Nucleus accumbens (tissue), 56 donors: ENCODE results near the gene STPG2.

ENCODE experiments used
- DNase-seq, 56 donors: peaks; one replicate each; lab custom pipeline; 2025; lab: John Stamatoyannopoulos, UW

STPG2 gene

GRCh38 chr4:98094118-98094517 lies 49.2 kb downstream of the STPG2 start:
- DNase-seq = no peak

GRCh38 chr4:98093662-98094061 lies 49.6 kb downstream of the STPG2 start:
- no peak for DNase-seq

GRCh38 chr4:98092833-98093439 lies 50.3 kb downstream of the STPG2 start:
- DNase-seq = no peak

DNA sequence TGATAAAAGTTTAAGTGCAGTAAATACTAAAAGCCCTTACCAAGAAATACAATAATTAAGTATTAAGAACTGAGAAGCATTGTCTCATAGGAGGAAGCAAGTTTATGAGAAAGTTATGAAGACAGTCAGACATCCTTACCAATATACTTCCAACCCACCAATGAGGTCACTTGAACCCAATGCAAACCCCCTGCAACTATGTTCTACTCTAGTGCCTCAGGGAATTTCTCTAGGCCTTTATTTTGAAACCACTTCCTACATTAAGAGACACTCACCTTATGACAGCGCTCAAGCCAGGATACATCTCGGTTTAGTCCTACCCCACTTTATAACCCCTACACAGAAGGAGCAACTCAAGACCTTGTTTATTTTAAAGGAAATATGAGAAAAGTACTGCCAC lies 61.3 kb downstream of the STPG2 start:
- no peak for DNase-seq

GRCh38 chr4:98068495-98068894 lies 74.8 kb downstream of the STPG2 start:
- DNase-seq = no peak

DNA sequence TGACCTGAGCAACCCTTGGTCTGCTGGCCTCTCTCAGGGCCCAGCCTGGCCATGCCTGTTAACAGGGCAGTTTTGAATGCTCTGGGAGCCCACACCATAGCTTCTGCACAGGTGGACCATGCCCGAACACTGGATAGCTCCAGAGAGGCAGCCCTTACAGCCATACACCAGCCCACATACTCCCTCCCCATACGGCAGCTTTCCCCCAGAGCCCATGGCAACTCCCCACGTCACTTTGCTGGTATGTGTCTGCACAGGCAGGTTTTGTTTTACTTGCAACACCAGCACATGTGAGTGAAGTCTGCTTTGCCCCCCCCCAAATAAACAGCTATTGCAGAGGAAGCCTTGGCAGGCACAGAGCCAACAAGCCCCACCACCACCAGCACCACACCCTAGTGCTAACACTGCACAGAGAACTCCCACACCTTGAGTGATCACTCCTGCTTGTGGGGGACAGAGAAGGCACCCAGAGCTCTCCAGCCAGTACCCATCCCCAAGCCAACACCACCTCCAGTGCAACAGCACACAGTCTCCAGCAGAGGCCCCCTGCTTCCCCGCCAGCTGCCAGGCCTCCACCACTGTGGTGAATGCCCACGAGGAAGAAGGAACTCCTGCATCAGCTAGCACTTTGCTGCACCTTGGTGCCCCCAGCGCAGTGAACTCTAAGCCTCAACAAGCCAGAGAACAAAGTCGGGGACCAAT lies 87.3 kb downstream of the STPG2 start:
- DNase-seq = no peak

GRCh38 chr4:98046665-98047064 lies 96.6 kb downstream of the STPG2 start:
- no peak for DNase-seq

DNA sequence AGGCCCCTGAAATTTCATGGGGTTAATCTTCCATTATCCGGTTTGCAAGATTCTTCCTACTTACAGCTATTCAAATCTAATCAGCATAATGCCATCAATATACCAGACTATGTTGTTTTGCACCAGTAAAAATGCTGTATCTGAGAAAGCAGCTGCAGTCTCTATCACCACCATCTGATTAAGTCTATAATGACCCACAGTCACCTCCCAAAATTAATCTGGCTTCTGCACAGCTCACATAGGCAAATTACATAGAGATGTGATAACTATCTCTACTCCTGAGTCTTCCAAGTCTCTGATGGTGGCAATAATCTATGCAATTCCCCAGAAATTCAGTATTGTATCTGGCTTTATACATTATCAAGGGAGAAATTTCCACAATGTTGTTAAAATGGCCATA lies 113.2 kb downstream of the STPG2 start:
- DNase-seq = no peak

- no peak for DNase-seq
Observed at GRCh38 chr4:98027827-98028226, 115.4 kb downstream of the STPG2 start.

DNA sequence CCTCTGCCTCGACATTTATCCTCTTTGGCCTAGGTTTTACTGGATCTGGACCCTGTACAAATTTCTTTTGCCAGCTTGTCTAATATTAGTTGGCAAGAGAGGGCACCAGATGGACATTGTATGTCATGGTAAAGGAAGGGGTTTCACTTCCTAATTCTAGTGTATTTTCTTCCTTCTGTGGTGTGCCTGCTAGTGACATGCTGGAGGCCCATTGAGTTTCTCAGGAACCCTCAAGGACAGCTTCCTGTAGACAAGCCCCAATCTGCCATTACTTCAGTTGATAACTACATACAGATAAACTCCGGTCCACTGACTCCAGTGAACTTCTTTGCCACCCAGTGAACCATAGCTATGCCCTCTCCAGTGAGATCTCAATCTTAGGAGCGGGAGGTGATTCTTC lies 116.9 kb downstream of the STPG2 start:
- no peak for DNase-seq

- DNase-seq = no peak
Observed at GRCh38 chr4:98006814-98007412, 136.4 kb downstream of the STPG2 start.

GRCh38 chr4:98006060-98006459 lies 137.2 kb downstream of the STPG2 start:
- no peak for DNase-seq

- no peak for DNase-seq
Observed at GRCh38 chr4:98000940-98001339, 142.3 kb downstream of the STPG2 start.

GRCh38 chr4:97998203-97998602 lies 145.1 kb downstream of the STPG2 start:
- no peak for DNase-seq

DNA sequence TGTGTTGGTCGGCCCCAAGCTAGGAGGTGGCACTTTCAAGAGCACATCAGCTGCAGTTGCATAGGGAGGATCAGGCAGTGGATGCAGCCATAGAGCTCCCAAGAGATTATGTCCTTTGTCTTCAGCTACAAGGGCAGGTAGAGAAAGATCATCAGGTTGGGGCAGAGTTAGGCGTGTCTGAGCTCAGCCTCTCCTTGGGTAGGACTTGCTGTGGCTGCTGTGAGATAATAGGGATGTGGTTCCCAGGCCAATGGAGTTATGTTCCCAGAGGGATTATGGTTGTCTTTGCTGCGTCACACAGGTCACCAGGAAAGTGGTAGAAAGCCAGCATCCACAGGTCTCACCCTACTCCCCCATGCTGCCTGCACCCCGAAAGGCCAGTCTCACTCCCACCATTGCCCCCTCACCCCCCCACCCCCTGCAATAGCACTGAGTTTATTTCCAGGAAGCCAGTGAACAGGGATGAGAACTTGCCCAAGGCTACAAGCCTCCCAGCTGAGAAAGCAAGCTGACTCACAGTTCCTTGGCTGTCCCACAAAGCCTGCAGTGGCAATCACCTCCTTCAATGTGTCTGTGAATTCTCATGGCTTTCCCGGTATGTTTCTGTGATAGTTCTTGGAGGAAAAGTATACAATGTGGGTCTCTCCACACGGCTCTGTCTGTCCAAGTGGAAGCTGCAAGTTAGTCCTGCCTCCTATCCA lies 148.4 kb downstream of the STPG2 start:
- no peak for DNase-seq

GRCh38 chr4:97990409-97990808 lies 152.9 kb downstream of the STPG2 start:
- no peak for DNase-seq

DNA sequence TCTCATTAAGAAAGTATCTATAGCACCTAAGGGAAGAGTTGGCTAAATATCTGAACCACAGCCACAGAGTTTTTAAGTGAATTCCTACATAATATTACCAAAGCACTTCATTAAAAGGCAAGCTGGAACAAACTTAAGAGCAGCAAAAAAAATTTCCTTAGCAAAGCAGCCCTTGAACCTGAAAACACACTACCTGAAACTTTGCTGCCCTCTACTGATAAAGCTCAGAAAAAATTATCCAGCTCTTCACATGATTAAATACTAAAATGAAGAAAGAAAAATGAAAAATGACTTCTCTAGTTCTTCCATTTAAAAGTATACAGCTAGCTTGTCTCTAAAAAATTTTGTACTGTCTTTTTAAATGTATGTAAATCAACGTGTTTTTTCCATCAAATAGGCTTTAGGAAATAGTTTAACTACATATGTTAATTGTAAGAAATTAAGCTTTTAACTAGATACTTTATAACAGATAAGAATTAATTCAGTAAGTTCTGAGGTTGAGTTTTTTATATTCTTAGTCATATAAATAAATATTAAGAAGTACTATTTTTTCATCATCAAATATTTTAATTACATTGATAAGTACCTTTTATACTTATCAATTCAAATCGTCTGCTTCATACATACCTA lies 156.1 kb downstream of the STPG2 start:
- DNase-seq = no peak

DNA sequence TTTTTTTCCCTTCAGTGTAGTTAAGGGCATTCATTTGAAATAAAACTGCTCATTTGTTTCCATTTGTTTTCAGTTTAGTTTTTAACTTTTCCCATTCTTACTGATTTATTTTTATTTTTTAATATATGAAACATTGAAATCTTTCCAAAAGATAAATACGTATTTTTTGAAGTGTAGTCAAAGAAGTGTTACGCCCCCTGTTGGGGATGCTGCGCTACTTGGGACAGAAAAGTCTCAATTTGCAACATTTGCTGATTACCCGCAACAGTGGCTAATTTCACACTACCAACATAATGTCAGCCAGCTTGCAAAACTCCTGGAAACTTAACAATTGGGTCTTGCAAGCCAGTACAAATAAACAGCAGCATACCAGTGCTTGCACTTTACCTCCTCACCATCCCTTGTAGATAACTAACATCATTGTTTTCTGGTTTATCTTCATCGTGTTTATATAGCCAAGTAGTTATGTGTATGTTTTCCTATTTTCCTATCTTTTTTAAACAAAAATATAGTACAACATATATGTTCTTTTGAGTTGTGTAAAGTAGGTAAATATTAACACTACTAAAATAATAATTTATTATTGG lies 158.6 kb downstream of the STPG2 start:
- no peak for DNase-seq

DNA sequence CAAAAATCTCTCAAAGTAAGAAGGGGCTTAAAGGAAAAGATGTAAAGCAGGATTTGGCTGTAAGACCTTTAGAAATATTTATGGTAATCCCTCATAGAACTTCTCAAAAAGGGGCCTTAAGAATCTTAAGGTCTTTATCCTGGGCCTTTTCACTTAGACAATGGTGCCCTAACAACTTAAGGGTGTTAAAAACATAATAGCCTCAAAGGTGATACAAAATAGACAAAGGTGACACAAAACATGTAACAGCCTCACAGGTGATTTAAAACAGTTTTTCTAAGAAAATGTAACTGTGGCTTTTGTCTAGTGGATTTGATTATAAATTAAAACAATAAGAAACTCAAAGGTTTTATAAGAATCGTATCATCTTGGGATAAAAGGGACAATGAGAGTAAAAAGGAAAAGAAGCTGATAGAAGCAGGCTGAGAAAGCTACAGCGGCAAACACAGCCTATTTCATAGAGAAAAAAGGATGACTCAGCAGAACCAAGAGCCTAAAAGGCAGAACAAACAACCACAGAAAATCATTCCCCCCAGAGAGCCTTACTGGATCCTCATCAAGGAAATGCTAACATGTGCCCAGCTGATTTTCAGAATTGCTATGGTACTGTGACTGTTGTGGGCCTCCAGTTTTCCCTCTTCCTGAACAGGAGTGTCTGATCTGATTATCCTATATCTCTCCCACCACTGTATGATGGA lies 164.3 kb downstream of the STPG2 start:
- no peak for DNase-seq
